ENCODE results near the gene TUBGCP6.

TUBGCP6 gene

DNA sequence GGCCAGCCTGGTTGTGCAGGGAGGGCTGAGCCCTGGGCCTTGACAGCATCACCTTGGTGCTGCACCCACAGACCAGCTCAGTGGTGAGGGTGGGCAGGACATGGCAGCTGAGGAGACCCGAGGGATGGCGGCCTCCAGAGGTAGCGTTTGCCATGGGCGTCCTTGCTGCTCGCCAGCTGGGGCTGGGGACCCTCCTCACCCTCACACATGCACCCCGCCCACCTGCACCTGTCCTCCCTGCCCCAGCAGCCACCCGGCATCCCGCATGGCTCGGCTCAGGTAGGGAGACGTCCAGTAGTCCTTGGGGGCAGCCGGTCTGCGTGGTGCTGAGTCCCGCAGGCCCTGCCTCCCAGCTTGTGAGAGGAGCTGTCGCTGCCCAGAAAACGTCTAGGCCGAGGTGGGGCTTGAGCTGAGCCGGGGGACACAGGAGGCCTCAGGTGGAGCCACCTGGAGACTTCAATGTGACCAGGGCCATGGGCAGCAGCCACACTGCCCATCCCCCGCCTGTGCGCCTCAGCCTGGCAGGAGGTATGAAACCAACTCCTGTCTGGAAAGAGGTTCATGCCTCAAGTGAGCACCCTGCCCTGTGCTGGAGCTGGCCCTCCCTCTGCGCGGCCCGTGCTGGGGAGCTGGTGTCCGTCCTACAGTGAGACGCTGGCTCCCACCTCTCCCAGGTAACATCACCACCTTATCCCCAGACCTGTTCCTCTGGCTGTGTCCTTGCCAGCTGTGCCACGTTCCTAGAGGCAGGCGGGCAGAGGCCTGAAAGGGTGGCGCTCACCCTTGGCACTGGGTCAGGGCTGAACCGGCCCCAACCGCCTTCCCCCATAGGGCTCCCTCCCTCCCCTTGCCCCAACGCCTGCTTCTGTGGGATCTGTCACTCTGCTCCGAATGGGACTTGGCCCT, 62.4 kb downstream of the TUBGCP6 start:
- no peak for TF ChIP-seq PPARA (CRISPR knock-in tag; IDR thresholded peaks at IDR 0.05; ENCODE audit: borderline replicate concordance)
- TF ChIP-seq ZFP3 (CRISPR knock-in tag; IDR thresholded peaks at IDR 0.05): no peak
- no peak for TF ChIP-seq BACH2 (CRISPR knock-in tag; IDR thresholded peaks at IDR 0.05; ENCODE audit: borderline replicate concordance)
- no peak for TF ChIP-seq ARNTL (CRISPR knock-in tag; IDR thresholded peaks at IDR 0.05; ENCODE audit: borderline replicate concordance, low read depth)
- ATAC-seq: no peak

GRCh38 chr22:50180727-50181521, 63.9 kb downstream of the TUBGCP6 start:
- TF ChIP-seq BACH2 (CRISPR knock-in tag; IDR thresholded peaks at IDR 0.05; ENCODE audit: borderline replicate concordance) (no peak), GLIS3 (CRISPR knock-in tag; IDR thresholded peaks at IDR 0.05) (no peak), ZNF8 (CRISPR knock-in tag; IDR thresholded peaks at IDR 0.05) (no peak), ZFP3 (CRISPR knock-in tag; IDR thresholded peaks at IDR 0.05) (no peak), ESRRG (CRISPR knock-in tag; IDR thresholded peaks at IDR 0.05) (no peak), ZC3H10 (CRISPR knock-in tag; IDR thresholded peaks at IDR 0.05) (no peak), CREB5 (CRISPR knock-in tag; IDR thresholded peaks at IDR 0.05; ENCODE audit: low read depth) (no peak), ZNF70 (CRISPR knock-in tag; IDR thresholded peaks at IDR 0.05) (no peak), OSR1 (CRISPR knock-in tag; IDR thresholded peaks at IDR 0.05) (no peak), CSDC2 (CRISPR knock-in tag; IDR thresholded peaks at IDR 0.05) (no peak), ZFP30 (CRISPR knock-in tag; IDR thresholded peaks at IDR 0.05) (no peak), ZNF565 (CRISPR knock-in tag; conservative IDR thresholded peaks at IDR 0.05; ENCODE audit: low read depth) (no peak), TCF4 (CRISPR knock-in tag; IDR thresholded peaks at IDR 0.05; ENCODE audit: borderline replicate concordance) (no peak), SNAI2 (CRISPR knock-in tag; IDR thresholded peaks at IDR 0.05) (no peak), RARB (CRISPR knock-in tag; IDR thresholded peaks at IDR 0.05) (no peak), PPARA (CRISPR knock-in tag; IDR thresholded peaks at IDR 0.05; ENCODE audit: borderline replicate concordance) (no peak), ISL1 (CRISPR knock-in tag; IDR thresholded peaks at IDR 0.05) (no peak)
- TF ChIP-seq, protein P1, sequence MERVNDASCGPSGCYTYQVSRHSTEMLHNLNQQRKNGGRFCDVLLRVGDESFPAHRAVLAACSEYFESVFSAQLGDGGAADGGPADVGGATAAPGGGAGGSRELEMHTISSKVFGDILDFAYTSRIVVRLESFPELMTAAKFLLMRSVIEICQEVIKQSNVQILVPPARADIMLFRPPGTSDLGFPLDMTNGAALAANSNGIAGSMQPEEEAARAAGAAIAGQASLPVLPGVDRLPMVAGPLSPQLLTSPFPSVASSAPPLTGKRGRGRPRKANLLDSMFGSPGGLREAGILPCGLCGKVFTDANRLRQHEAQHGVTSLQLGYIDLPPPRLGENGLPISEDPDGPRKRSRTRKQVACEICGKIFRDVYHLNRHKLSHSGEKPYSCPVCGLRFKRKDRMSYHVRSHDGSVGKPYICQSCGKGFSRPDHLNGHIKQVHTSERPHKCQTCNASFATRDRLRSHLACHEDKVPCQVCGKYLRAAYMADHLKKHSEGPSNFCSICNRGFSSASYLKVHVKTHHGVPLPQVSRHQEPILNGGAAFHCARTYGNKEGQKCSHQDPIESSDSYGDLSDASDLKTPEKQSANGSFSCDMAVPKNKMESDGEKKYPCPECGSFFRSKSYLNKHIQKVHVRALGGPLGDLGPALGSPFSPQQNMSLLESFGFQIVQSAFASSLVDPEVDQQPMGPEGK (CRISPR knock-in tag; IDR thresholded peaks at IDR 0.05; ENCODE audit: borderline replicate concordance): no peak
- TF ChIP-seq, protein P2, sequence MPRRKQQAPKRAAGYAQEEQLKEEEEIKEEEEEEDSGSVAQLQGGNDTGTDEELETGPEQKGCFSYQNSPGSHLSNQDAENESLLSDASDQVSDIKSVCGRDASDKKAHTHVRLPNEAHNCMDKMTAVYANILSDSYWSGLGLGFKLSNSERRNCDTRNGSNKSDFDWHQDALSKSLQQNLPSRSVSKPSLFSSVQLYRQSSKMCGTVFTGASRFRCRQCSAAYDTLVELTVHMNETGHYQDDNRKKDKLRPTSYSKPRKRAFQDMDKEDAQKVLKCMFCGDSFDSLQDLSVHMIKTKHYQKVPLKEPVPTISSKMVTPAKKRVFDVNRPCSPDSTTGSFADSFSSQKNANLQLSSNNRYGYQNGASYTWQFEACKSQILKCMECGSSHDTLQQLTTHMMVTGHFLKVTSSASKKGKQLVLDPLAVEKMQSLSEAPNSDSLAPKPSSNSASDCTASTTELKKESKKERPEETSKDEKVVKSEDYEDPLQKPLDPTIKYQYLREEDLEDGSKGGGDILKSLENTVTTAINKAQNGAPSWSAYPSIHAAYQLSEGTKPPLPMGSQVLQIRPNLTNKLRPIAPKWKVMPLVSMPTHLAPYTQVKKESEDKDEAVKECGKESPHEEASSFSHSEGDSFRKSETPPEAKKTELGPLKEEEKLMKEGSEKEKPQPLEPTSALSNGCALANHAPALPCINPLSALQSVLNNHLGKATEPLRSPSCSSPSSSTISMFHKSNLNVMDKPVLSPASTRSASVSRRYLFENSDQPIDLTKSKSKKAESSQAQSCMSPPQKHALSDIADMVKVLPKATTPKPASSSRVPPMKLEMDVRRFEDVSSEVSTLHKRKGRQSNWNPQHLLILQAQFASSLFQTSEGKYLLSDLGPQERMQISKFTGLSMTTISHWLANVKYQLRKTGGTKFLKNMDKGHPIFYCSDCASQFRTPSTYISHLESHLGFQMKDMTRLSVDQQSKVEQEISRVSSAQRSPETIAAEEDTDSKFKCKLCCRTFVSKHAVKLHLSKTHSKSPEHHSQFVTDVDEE (CRISPR knock-in tag; IDR thresholded peaks at IDR 0.05): no peak
- no peak for ATAC-seq

- TF ChIP-seq, protein P2 (CRISPR knock-in tag; IDR thresholded peaks at IDR 0.05): no peak
- TF ChIP-seq BACH2 (CRISPR knock-in tag; IDR thresholded peaks at IDR 0.05; ENCODE audit: borderline replicate concordance): no peak
- TF ChIP-seq TOX (CRISPR knock-in tag; IDR thresholded peaks at IDR 0.05; ENCODE audit: borderline replicate concordance): no peak
- TF ChIP-seq POU6F1 (CRISPR knock-in tag; IDR thresholded peaks at IDR 0.05; ENCODE audit: borderline replicate concordance, low read depth): no peak
- no peak for TF ChIP-seq OSR1 (CRISPR knock-in tag; IDR thresholded peaks at IDR 0.05)
- no peak for TF ChIP-seq CSDC2 (CRISPR knock-in tag; IDR thresholded peaks at IDR 0.05)
- no peak for TF ChIP-seq ZNF8 (CRISPR knock-in tag; IDR thresholded peaks at IDR 0.05)
- no peak for ATAC-seq
These were observed 64.7 kb downstream of the TUBGCP6 start for GRCh38 chr22:50179937-50180726.

Data from SK-N-SH treated with all-trans-retinoic acid at 6 μM for 48 hours (cell line).